Measurements from ENCODE around the gene CHTF8.
"Not testable (repeated sequence)": the region's sequence is repeated elsewhere in the genome, so short reads cannot be mapped to it uniquely, and the experiment has no call there.

The CHTF8 gene

DNA sequence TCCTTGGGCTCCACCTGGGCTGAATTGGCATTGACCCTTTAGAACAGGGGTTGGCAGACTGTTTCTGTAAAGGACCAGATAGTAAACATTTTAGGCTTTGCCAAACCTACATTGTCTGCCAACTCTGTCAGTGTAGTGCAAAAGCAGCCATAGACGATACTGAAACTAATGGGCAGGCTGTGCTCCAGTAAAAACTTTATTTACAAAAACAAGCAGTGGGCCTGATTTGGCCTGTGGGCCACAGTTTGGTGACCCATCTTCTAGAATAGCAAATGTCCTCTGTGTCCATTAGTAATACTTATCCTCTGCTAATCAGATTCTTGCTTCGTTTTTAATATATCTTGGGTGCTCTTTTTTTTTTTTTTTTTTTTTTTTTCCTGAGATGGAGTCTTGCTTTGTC, 6.2 kb upstream of the CHTF8 start:
- DNase-seq = no peak

DNA sequence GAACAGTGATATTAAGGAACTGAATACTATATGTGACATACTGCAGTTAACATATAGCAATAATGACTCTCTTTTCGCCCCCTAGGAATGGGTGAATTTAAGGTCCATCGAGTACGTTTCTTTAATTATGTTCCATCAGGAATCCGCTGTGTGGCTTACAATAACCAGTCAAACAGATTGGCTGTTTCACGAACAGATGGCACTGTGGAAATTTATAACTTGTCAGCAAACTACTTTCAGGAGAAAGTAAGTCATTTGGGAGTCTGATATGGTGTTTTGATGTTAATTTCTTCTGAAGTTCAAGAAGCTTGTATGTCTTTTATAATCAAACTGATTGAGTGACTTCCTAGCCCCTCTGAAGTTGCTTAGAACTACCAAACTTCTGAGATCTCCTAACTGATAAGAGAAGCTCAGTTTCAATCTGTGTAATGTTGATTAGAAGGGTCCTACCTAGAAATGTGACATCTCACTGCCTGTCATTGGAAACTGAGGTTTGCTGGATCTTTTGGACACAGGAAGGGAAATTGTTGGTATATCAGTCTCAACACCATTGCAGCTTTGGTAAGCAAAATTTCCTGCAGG, 1.1 kb upstream of the CHTF8 start:
- no peak for DNase-seq

DNA sequence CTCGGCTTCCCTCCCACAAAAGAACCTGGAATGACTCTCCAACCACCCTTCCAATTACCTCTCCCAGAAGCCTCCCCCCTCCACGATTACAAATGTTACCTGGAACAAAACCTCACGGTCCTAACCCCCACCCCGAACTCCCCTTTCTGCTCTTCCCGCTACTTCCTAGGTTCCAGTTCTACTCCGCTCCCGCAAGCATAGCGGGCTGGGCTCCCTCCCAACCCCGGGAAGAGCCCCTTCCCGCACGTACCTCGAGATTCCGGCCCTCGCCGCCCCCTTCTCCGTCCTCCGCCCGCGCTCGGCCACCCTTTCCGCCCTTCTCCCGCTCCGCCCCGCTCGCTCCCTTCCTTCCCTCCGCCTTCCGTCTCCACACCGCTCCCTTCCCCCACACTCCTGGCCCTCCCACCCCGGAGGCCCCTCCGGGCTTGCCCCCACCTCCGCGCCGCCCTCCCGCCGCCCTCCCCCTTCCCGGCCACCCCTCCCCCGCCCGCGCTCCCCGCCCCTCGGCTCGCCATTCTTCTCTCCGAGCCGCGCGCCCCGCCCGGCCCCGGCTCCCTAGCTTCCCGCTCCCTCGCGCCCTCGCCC, 457 bp downstream of the CHTF8 start:
- DNase-seq = peak; percentile 59

DNA sequence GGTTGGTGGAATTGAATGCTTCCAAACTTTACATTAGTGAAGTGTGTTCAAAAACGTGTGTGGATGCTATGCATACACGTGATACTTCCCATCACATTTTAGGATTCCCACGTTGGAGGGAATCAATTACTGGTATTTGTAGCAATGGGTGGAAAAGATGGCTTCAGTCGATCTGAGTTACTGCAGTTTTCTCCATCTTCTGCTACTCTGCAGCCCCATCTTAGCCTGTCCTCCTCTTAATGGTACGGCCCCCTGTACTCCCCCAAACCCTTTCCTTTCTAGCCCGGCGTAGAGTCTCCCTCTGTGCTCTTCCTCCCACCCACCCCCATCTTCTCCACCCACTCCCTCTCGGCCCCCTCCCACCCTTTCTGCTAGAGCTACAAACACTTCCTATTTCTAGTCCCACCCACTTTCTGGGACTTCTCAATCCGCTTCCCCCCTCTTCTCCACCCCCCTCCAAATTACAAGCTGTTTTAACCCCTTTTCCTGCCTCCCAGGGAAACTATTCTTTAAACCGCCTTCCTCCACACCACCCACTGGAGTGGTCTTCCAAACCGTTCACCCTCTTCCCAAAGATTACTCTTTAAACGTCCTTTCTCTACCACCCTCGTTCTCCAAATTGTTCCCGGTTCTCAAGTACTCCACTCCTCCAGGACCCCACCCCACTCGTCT, 1.1 kb downstream of the CHTF8 start:
- peak; percentile 9 for DNase-seq

DNA sequence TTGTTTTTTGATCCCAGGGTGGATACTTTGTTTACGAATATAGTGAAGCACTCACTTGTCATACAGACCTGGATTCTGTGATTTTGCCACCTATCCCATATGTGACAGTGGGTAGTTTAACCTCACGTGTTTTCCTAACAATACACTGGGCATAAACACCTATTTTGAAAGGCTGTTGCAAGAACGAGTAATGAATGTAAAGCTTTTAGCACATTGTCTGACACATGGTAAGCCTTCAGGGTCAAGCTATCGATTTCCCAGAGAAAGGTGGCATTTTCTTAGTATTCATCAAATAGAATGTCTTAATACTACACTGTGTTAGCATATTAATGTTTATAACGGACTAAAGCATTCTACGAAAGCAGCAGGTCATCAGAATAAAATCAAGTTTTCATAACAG, 1.9 kb downstream of the CHTF8 start:
- no peak for DNase-seq

DNA sequence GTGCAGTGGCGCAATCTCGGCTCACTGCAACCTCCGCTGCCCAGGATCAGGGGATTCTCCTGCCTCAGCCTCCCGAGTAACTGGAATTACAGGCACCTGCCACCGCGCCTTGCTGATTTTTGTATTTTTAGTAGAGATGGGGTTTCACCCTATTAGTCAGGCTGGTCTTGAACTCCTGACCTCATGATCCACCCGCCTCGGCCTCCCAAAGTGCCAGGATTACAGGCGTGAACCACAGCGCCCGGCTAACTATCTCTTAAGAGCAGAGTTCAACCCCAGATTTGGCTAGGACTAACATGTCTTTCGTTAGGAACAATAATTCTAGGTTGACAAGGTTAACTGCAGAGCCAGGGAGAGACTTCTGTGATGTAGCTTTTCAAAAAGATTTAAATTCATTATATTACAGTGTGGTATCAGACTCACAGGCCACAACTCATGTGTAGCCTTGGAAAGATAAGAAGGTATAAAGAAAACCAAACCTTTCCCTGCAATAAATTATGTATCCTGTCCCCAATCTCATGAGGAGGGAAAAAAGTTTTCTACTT, 4.3 kb downstream of the CHTF8 start:
- no peak for DNase-seq

DNA sequence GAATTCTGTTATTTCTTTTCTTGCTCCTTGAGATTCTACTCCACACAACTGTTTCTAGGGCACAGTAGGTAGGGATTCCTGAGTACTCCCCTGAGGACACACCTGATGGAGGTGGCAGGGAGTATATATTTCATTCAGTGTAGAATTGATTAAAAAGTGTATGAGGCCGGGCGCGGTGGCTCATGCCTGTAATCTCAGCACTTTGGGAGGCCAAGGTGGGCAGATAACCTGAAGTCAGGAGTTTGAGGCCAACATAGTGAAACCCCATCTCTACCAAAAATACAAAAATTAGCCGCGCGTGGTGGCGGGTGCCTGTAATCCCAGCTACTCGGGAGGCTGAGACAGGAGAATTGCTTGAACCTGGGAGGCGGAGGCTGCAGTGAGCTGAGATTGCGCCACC, 5.6 kb downstream of the CHTF8 start:
- not testable (repeated sequence) for DNase-seq

DNA sequence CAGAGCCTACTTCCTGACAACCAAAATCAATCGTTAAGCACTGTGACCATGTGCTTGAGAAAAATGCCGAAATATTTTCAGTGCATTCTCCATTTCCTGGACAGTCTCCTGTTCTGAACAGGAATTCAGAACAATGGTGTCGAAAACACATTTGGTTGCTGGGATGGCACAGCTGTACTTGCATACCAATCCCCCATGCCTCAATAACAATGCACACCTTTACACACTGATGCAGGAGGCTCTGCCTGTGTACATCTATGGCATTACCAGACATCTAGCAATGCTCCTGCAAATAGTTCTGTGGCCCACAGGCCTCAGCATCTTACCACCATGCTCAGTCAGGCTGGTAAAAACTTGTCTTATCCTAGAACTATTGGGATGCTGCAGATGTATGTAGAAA, 6.2 kb downstream of the CHTF8 start:
- DNase-seq = no peak

DNA sequence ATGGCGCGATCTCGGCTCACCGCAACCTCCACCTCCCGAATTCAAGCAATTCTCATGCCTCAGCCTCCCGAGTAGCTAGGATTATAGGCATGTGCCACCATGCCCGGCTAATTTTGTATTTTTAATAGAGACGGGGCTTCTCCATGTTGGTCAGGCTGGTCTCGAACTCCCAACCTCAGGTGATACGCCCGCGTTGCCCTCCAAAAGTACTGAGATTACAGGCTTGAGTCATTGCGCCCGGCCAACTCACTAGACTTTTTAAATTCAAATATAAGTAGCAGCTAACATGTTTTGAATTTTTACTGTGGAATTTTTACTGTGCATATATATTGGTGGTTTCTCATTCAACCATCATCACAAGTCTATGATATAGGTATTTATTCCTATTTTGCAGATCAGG, 7.4 kb downstream of the CHTF8 start:
- DNase-seq = not testable (repeated sequence)

DNA sequence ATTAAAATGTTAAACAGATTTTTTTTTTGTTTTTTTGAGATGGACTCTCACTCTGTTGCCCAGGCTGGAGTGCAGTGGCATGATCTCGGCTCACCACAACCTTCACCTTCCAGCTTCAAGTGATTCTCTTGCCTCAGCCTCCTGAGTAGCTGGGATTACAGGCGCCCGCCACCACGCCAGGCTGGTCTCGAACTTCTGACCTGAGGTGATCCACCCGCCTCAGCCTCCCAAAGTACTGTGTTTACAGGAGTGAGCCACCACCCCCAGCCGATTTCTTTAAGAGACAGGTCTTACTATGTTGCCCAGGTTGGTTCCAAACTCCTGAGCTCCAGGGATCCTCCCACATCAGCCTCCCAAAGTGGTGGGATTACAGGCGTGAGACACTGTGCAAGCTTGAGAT, 8.0 kb downstream of the CHTF8 start:
- DNase-seq = not testable (repeated sequence)

DNA sequence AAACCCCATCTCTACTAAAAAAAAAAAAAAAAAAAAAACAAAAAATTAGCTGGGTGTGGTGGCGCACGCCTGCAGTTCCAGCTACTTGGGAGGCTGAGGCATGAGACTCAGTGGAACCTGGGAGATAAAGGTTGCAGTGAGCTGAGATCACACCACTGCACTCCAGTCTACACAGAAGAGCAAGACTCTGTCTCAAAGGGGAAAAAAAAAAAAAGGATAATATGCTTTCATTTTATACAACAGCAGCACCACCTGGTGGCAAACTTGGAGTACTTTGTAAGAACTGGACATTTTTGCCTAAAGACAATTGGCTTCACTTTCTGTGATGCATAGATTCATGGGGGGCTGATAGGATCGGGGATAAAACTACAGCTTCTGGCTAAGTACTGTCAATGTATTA, 8.5 kb downstream of the CHTF8 start:
- DNase-seq = peak; percentile 49

DNA sequence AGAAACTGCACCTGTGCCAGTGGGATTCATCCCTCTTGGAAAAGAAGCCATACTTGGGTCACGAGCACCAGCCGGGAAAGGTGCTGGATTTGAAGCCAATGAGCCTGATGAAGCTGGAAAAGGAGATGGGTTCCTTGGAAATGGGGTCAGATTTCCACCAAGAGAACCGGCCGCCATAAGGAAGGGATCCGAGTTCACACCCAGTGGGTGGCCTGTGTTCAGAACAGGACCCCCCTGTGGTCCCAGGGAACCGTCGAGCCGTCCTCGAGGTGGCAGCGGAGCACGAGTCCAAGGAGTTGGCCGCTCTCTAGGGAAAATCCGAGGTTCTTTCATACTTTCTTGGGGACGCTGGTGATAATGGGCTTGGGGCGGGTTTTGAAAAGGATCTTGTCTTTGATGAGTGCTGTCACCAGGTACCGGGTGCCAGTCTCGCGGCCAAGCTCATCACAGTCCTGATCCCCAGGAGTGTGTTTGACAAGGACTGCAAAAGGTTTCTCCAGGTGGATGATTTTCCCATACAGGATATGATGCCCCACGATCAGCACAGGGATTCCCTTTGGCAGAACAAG, 12.2 kb downstream of the CHTF8 start:
- no peak for DNase-seq

DNA sequence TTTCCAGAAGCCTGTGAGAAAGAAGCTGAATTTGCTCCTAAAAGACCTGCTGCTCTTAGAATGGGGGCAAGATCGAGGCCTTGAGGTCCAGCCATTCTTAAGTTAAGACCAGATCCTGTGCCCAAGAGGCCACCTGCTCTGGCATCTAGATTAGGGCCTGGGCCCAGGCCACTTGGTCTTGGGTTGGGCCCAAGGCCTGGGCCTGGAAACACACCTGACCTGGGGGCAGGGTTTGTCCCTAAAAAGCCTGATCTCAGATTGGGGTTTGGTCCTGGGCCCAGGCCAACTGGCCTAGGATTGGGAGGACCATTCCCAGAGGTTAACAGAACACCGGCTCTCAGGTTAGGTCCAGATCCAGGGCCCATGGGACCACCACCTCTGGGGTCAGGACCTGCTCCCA, 12.9 kb downstream of the CHTF8 start:
- DNase-seq = no peak

DNA sequence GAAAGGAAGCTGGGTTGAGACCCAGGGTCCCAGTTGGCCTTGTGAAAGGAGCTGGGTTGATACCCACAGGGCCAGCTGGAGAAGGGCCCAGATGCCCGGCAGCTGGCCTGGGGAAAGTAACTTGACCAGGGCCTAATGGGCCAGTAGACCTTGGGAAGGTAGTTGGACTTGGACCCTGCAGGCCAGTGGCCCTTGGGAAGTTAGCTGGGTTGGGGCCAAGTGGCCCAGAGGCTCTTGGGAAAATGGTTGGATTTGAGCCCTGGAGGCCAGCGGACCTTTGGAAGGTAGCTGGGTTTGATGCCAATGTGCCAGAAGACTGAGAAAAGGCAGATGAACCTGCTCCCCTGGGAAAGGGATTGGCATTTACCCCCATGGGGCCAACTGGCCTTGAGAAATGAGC, 13.4 kb downstream of the CHTF8 start:
- no peak for DNase-seq

DNA sequence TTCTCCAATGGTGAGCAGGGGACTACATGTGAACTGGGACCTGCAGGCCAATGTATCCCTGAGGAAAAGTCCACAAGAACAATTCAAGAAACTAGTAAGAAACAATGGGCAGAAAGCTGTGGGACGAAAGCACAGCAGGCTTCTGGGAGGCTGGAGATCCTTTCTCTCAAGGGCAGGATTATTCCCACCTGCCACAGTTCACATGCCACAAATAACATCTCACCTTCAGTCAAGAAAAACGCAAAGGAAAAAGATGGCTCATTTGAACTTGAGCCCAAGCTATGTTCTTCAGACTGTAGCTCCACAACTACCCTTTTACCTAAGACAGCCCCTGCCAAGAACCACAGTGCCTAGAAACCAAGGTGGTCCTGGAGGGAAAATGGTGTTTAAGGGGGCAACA, 13.9 kb downstream of the CHTF8 start:
- DNase-seq = no peak

DNA sequence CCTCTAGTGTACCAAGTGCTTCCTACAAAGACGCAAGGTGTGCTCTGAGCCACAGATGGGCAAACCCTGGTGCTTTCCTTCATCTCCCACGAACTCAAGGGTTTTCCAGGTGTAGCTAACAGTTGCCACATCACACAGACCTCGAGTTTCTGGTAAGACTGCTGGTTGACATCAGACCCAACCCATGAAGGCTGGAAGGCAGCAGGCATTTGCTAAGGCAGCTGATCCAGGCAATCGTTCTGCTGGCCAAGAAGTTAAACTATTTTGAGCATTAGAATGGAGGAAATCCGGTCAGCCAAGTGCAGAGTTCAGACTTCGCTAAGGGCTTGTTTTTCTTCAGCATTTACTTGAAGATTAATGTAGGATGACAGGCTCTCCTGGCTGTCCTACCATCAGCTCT, 15.5 kb downstream of the CHTF8 start:
- DNase-seq = no peak

DNA sequence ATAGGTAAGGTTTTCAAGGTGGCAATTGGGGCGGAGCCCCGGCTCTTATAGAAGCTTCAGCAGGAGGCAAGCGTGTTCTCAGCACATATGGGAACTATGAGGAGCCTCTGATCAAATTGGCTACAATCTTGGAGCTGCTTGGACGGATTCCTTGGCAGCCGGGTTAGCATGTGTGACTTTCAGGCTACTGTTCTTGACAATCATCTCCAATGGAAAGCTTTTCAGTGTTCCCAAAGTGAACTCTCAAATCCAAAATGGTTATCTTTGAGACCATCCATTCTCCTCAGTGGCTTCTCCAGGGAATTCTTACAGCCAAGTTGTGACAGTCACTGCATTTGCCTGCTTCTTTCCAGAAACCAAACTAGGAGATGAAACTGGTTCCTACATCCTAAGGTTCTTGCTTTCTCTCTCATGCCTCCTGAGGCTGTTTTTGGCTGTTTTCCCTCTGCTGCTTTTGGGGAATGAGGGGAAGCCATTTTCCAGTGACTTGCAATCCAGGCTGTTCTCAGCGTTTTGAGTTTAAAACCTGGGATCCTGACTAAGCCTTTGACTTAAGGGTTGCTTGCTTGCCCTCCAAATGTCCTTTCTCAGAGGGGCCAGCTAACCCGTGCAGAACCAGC, 16.0 kb downstream of the CHTF8 start:
- DNase-seq = no peak

DNA sequence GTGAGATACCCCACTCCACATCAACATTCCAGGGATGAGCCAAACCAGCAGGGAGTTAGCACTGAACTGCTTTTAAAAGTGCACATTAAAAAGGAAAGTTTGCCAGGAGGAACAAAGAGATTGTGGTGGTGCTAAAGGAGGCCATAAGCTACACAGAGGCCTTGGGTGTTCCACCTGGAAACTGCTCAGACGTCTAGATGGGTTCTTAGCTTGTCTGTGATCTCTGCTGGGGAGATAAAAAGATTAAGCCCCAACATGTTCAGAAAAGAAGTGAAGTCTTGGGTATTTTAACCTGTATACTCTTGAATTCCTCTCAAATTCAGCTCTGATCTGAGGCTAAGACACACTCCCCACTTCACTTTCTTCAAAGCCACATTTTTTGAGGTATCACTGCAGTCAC, 16.6 kb downstream of the CHTF8 start:
- no peak for DNase-seq

DNA sequence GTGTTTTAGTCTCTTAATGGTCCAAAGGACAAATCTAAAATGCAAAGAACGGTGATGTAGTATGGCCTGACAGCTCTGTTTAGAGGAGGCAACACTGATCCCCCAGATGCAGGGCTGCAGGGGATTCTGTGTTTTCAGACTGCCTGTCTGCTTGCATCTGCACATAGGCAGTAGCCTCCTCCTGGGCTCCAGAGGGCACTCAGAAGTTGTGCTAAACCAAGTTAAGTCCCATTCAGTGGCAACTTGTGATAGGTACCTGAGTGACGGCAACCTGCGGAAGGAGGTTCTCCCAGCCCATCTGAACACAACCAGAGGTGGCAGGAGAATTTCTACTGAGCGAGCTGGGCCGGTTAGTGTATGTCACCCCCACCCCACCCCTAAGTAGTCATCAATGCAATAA, 17.0 kb downstream of the CHTF8 start:
- DNase-seq = no peak

DNA sequence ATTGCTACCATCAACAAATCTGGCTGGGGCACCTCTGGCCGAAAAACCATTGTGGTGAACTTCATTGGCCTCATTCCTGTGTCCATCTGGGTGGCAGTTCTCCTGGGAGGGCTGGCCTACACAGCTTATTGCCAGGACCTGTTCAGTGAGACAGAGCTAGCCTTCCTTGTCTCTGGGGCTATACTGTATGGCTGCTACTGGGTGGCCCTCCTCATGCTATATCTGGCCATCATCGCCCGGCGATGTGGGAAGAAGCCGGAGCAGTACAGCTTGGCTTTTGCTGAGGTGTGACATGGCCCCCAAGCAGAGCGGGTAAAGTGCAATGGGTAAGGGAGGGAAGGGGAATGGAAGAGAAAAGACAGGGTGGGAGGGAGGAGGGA, 17.4 kb downstream of the CHTF8 start:
- no peak for DNase-seq

DNA sequence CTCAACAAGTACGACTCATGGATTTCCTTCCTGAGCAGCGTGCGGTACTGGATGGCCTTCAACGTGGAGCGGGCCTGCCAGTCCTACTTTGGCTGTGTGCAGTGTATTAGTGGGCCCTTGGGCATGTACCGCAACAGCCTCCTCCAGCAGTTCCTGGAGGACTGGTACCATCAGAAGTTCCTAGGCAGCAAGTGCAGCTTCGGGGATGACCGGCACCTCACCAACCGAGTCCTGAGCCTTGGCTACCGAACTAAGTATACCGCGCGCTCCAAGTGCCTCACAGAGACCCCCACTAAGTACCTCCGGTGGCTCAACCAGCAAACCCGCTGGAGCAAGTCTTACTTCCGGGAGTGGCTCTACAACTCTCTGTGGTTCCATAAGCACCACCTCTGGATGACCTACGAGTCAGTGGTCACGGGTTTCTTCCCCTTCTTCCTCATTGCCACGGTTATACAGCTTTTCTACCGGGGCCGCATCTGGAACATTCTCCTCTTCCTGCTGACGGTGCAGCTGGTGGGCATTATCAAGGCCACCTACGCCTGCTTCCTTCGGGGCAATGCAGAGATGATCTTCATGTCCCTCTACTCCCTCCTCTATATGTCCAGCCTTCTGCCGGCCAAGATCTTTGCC, 17.9 kb downstream of the CHTF8 start:
- DNase-seq = no peak

DNA sequence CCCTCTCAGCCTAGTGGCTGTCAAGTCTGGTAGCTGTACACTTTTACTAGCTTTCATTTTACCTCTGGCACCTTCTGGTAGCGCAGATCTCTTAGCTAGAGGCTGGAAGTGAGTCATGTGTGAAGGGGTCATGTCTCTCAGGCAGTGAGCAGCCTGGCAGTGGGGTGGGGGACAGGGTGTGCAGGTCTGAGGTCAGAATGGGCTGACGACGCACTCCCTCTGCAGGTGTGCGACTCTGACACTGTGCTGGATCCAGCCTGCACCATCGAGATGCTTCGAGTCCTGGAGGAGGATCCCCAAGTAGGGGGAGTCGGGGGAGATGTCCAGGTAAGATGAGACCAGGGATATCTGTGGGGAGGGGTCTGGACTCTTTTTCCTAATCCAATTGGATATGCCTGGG, 19.2 kb downstream of the CHTF8 start:
- no peak for DNase-seq
